ENCODE measurements around the gene MAGIX. TPM values are rescaled to one million over a fixed set of nuclear protein-coding genes. Genes with fewer than 3 reads are reported as not detected.

Gene MAGIX
- total RNA-seq, 1 donor from 2014 or later: 3.1 TPM

DNA sequence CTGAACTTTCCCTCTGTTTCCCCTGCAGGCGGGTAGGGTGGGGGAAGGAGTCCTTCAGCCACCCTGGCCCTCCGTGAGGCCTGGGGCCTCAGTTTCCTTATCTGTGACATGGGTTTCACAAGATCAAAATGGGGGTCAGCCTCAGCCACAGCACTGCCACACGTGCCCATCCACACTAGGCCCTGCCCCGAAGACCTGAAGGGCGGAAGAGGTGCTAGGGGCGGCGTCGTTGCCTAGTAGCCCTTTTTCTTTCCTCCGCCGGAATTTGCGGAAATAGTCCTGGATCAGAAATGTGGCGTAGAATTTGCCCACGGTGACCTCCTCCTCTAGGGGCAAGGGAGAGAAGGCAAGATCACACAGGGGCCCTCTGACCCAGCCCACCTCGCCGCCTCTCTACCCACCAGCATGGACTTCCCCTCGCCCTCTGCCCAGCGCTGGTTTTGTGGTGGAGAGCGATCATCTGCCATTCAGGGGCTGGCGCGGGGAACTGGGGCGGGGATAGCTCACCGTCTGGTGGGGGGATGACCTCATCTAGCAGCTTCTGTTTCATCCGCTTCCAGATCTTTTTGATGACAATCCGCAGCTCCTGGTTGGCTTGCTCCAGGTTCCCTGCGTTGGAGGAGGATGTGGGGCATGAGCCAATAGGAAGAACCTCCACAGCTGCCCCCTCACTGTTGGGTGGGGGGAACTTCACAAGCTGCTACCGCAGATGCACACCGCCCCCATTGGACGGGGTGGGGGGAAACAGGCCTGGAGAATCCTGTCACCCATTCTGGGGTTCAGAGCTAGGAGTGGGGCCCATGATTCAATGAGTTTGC lies 47.1 kb downstream of the MAGIX start:
- TF ChIP-seq, protein P1, sequence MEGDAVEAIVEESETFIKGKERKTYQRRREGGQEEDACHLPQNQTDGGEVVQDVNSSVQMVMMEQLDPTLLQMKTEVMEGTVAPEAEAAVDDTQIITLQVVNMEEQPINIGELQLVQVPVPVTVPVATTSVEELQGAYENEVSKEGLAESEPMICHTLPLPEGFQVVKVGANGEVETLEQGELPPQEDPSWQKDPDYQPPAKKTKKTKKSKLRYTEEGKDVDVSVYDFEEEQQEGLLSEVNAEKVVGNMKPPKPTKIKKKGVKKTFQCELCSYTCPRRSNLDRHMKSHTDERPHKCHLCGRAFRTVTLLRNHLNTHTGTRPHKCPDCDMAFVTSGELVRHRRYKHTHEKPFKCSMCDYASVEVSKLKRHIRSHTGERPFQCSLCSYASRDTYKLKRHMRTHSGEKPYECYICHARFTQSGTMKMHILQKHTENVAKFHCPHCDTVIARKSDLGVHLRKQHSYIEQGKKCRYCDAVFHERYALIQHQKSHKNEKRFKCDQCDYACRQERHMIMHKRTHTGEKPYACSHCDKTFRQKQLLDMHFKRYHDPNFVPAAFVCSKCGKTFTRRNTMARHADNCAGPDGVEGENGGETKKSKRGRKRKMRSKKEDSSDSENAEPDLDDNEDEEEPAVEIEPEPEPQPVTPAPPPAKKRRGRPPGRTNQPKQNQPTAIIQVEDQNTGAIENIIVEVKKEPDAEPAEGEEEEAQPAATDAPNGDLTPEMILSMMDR (IDR thresholded peaks at IDR 0.05; ENCODE audit: unreplicated experiment): no peak
- Mint-ChIP-seq H3K27ac (no peak overlapping the region), H3K4me1 (ENCODE audit: low read depth) (no peaks in the 10 kb centered on the region), H3K36me3 (ENCODE audit: insufficient read depth) (no peaks in the 10 kb centered on the region), H3K4me3 (ENCODE audit: low read depth) (no peak overlapping the region), H3K27me3 (peaks cover 15% of the 10 kb centered on the region), H3K9me3 (ENCODE audit: low read depth) (peaks cover 18% of the 10 kb centered on the region)
- no peak for DNase-seq (ENCODE audit: low spot score, unreplicated experiment)

- Mint-ChIP-seq H3K36me3 (ENCODE audit: insufficient read depth) (no peaks in the 10 kb centered on the region), H3K27ac (no peak overlapping the region), H3K9me3 (ENCODE audit: low read depth) (peaks cover 23% of the 10 kb centered on the region), H3K4me3 (ENCODE audit: low read depth) (no peak overlapping the region), H3K27me3 (peaks cover 15% of the 10 kb centered on the region), H3K4me1 (ENCODE audit: low read depth) (no peaks in the 10 kb centered on the region)
- DNase-seq (ENCODE audit: low spot score, unreplicated experiment): no peak
- TF ChIP-seq, protein P1 (IDR thresholded peaks at IDR 0.05; ENCODE audit: unreplicated experiment): no peak
Observed at GRCh38 chrX:49210406-49210805, 47.8 kb downstream of the MAGIX start.

DNA sequence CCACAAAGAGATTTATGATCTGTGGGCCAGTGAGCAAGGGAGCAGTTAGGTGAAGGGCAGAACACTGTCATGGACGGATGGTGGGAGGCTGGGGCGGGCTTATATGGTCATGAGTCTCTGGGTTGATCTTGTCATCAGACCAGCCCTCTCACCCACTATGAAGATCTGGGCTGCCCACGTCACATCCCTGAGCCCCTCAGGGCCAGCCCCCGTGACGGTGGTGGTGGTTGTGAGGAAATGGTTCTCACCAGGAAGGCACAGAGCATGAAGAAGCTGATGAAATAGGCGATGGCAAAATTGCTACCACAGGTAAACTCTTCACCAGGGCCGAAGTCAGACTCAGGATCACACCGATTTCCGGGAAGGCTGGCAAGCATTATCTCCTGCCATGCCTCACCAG lies 48.5 kb downstream of the MAGIX start:
- H3K27ac Mint-ChIP-seq: no peak overlapping the region
- H3K4me3 Mint-ChIP-seq (ENCODE audit: low read depth): no peak overlapping the region
- TF ChIP-seq, protein P1 (IDR thresholded peaks at IDR 0.05; ENCODE audit: unreplicated experiment): no peak
- no peaks in the 10 kb centered on the region for H3K4me1 Mint-ChIP-seq (ENCODE audit: low read depth)
- DNase-seq (ENCODE audit: low spot score, unreplicated experiment): no peak
- peaks cover 15% of the 10 kb centered on the region for H3K27me3 Mint-ChIP-seq
- no peaks in the 10 kb centered on the region for H3K36me3 Mint-ChIP-seq (ENCODE audit: insufficient read depth)
- peaks cover 26% of the 10 kb centered on the region for H3K9me3 Mint-ChIP-seq (ENCODE audit: low read depth)

GRCh38 chrX:49212209-49212608 lies 49.7 kb downstream of the MAGIX start:
- no peak for DNase-seq (ENCODE audit: low spot score, unreplicated experiment)
- no peaks in the 10 kb centered on the region for H3K4me1 Mint-ChIP-seq (ENCODE audit: low read depth)
- no peaks in the 10 kb centered on the region for H3K36me3 Mint-ChIP-seq (ENCODE audit: insufficient read depth)
- no peak overlapping the region for H3K4me3 Mint-ChIP-seq (ENCODE audit: low read depth)
- peaks cover 15% of the 10 kb centered on the region for H3K27me3 Mint-ChIP-seq
- TF ChIP-seq, protein P1 (IDR thresholded peaks at IDR 0.05; ENCODE audit: unreplicated experiment): no peak
- peaks cover 26% of the 10 kb centered on the region for H3K9me3 Mint-ChIP-seq (ENCODE audit: low read depth)
- no peak overlapping the region for H3K27ac Mint-ChIP-seq

- TF ChIP-seq, protein P1 (IDR thresholded peaks at IDR 0.05; ENCODE audit: unreplicated experiment): no peak
- Mint-ChIP-seq H3K9me3 (ENCODE audit: low read depth) (peaks cover 26% of the 10 kb centered on the region), H3K4me3 (ENCODE audit: low read depth) (no peak overlapping the region), H3K4me1 (ENCODE audit: low read depth) (no peaks in the 10 kb centered on the region), H3K36me3 (ENCODE audit: insufficient read depth) (no peaks in the 10 kb centered on the region), H3K27me3 (peaks cover 15% of the 10 kb centered on the region), H3K27ac (no peak overlapping the region)
- no peak for DNase-seq (ENCODE audit: low spot score, unreplicated experiment)
Observed at GRCh38 chrX:49212861-49213260, 50.3 kb downstream of the MAGIX start.

Data from progenitor cell of endocrine pancreas (in vitro differentiated cells).